ENCODE data around the gene CCDC83.
"Not testable (repeated sequence)": the region's sequence is repeated elsewhere in the genome, so short reads cannot be mapped to it uniquely, and the experiment has no call there.

CCDC83 gene

GRCh38 chr11:85889108-85889507 lies 33.9 kb downstream of the CCDC83 start:
- no peak for DNase-seq (ENCODE audit: low spot score)

GRCh38 chr11:85889676-85890579 lies 34.7 kb downstream of the CCDC83 start:
- peak; percentile 62 for DNase-seq (ENCODE audit: low spot score)

DNA sequence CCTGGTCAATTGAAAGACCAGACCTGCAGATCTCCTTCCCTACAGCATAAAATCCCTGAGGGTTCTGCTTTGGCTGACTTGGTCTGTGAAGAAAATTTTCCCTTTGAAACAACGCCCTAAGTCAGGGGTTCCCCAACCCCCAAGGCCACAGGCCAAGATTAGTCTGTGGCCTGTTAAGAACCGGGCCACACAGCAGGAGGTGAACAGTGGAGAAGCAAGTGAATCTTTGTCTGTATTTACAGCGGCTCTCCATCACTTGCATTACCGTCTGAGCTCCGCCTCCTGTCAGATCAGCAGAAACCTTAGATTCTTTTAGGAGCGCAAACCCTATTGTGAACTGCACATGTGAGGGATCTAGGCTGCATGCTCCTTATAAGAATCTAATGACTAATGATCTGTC lies 38.2 kb downstream of the CCDC83 start:
- no peak for DNase-seq (ENCODE audit: low spot score)

- no peak for DNase-seq (ENCODE audit: low spot score)
These were observed 41.7 kb downstream of the CCDC83 start for GRCh38 chr11:85896876-85897275.

GRCh38 chr11:85898456-85898855 lies 43.3 kb downstream of the CCDC83 start:
- no peak for DNase-seq (ENCODE audit: low spot score)

DNA sequence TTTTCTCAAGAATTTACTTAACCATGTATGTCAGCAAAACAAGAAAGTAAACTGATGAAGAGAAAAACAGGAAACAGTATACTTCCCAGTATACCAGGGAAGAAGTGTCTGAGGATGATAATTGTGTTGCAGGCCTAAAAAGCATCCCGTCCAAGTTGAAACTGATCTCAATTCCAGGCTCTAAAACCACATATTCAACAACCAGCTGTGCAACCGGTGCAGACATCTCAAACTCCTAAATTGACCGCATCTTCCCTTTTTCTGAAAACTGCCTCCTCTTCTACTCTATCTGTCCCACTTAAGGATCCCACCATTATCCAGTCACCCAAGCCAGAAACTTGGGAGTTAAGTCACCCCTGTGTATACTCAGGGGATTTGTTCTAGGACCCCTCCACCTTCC lies 47.2 kb downstream of the CCDC83 start:
- DNase-seq (ENCODE audit: low spot score): no peak

DNA sequence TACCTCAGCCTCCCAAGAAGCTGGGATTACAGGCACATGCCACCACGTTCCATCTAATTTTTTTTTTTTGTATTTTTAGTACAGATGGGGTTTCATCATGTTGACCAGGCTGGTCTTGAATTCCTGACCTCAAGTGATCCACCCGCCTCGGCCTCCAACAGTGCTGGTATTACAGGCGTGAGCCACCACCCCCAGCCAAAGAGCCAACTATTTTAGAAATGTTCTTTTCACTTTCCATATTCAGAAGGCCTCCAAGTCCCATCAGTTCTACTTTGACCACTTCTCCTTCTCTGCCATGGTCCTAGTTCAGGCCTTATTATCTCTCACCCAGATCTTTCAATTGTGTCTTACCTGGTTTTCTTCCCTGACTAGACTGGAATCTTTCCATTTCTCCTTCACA lies 48.2 kb downstream of the CCDC83 start:
- no peak for DNase-seq (ENCODE audit: low spot score)

- no peak for DNase-seq (ENCODE audit: low spot score)
These were observed 48.6 kb downstream of the CCDC83 start for GRCh38 chr11:85903811-85904210.

DNA sequence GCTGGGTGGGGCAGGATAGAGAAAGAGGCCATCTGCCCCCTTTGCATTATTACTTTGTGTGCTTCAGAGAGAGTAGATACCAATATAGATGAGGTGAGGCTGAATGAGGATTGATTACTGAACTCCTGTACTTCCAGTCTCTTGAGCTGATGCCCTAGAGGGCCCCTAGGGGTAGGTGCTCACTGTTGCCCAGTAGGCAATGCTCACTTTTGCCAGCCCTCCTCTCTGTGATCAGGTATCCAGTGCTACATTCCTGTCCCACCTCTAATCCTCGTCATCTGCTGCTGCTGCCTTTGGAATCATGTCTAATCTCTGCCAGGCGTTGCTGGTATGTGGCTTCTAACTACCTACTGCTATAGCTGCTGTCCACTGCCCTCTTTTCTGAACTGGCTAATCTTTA lies 57.2 kb downstream of the CCDC83 start:
- no peak for DNase-seq (ENCODE audit: low spot score)

DNA sequence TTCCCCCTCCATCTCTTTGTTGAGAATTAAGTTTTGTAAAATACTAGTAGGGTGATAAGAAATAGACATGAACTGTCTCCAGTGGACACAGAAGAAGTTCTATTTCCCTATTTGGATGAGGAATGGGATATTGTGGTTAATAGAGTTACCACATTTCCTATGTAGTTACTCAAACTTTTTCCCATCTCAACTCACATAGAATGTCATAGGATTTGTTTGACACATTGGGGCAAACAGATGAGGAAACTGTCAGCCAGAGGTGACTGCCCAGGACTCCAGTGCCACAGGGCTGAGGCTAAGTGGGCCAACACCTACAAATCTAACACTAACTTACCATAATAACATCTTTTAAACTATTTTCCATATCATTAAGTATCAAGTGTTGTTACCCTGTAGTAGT lies 58.3 kb downstream of the CCDC83 start:
- DNase-seq (ENCODE audit: low spot score): no peak

DNA sequence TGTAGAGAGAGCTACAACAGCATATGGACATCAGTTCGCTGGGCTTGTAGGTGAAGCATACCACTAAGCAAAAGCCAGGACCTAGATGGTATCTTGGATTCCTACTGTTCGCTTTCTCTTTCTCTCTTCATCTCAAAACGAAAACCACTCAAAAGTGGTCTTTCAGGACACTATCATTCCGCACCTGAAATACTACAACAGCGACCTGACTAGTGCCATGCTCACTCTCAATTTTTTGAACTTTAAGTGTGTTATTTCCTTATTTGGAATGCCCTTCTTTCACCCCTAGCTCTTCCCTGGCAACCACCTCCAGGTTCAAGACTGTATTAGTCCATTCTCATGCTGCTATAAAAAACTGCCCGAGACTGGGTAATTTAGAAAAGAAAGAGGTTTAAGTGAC lies 59.2 kb downstream of the CCDC83 start:
- DNase-seq (ENCODE audit: low spot score): no peak

GRCh38 chr11:85918910-85919794 lies 64.0 kb downstream of the CCDC83 start:
- DNase-seq (ENCODE audit: low spot score): no peak

DNA sequence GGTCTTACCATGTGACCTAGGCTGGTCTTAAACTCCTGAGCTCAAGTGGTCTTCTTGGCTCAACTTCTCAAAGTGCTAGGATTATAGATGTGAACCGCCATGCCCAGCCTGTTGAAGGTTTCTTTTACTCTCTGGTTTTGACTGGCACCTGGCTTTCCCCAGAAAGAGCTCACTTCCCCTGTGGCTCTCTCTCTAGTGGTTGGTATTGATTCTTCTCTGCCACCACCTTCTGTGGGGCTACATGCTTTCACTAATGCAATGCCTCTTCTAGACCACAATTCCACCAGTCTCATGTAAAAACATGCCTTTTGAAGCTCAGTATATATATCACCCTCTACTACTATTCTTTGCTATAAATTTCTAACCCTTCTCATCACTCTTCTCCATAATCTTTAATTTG lies 67.2 kb downstream of the CCDC83 start:
- DNase-seq (ENCODE audit: low spot score): no peak

- DNase-seq (ENCODE audit: low spot score): no peak
These were observed 68.3 kb downstream of the CCDC83 start for GRCh38 chr11:85923455-85923854.

- not testable (repeated sequence) for DNase-seq (ENCODE audit: low spot score)
These were observed 71.6 kb downstream of the CCDC83 start for GRCh38 chr11:85926653-85927214.

GRCh38 chr11:85930879-85931366 lies 75.7 kb downstream of the CCDC83 start:
- no peak for DNase-seq (ENCODE audit: low spot score)

- no peak for DNase-seq (ENCODE audit: low spot score)
These were observed 79.5 kb downstream of the CCDC83 start for GRCh38 chr11:85934596-85935169.

- DNase-seq (ENCODE audit: low spot score): no peak
These were observed 80.6 kb downstream of the CCDC83 start for GRCh38 chr11:85935751-85936150.

DNA sequence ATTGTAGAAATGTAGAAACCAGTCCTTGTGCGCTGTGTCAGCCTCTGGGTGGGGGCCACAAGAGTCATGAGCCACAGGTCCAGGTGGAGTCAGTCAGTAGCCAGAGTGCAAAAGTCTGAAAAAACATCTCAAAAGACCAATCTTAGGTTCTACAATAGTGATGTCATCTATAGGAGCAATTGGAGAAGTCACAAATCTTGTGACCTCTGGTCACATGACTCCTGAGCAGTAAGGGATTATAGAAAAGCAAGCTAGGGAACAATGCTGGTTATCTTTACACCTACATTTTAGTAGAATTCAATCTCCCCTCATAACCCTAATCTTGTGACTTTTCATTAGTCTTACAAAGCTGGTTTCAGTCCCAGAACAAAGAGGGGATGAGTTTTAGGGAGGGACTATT lies 82.7 kb downstream of the CCDC83 start:
- DNase-seq (ENCODE audit: low spot score): no peak

GRCh38 chr11:85939099-85940015 lies 84.2 kb downstream of the CCDC83 start:
- DNase-seq (ENCODE audit: low spot score): no peak

DNA sequence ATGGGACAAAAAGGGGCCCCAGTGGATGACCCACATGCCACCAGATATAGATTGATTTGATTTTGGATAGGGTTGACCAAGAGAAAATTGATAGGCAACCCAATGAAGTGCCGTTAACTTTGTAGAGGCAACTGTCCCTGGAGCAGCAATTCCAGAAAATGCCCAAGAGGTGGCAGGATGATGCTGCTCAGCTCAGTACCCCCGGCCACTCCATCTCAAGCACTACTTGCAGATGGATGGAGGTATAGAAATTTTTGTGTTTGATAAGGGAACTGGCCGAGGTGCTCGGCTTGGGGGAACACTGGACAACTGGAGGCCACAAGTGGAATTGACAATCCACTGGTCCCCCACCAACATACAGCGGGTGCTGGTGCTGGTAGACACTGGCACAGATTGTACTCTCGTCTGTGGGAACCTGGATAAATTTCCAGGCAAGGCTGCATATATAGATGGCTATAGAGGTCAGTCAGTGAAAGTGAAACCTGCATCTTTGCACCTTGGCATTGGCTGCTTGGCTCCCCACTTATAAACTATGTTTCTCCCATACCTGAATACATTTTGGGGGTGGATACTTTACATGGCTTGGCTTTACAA lies 86.3 kb downstream of the CCDC83 start:
- DNase-seq (ENCODE audit: low spot score): peak; percentile 76

Measured in AG08396 (cell line).